CD4-positive, alpha-beta memory T cell (primary cell): ENCODE measurements around the gene MRAP. TPM values are rescaled to one million over a fixed set of nuclear protein-coding genes. Genes with fewer than 3 reads are reported as not detected.

ENCODE experiments used
- CTCF ChIA-PET: fragments of 350-600 bp; sonication (Branson Sonifier 250); formaldehyde crosslinking; loops from one replicate; lab custom pipeline; 2021; ENCODE audit warnings: inconsistent platforms; ENCODE audit not compliant: partially characterized antibody; lab: Charles Lee
- POLR2A ChIA-PET: fragments of 350-600 bp; sonication (Branson Sonifier 250); formaldehyde crosslinking; loops from one replicate; lab custom pipeline; 2021; ENCODE audit not compliant: partially characterized antibody; lab: Charles Lee
- DNase-seq, 5 donors: peaks; one replicate each; pipeline versions ENCODE4 v3.0.0 to v3.0.0-alpha.2; 2020 to 2022; ENCODE audit warnings: mixed read lengths in 1 of 5
- H3K27ac ChIP-seq: one replicate; pipeline ENCODE4 v1.7.0; 2013; ENCODE audit warnings: low read depth, low read length
- H3K27me3 ChIP-seq: 2 replicates; pipeline ENCODE4 v1.7.0; 2013; ENCODE audit warnings: mild to moderate bottlenecking, low read length, moderate library complexity; ENCODE audit not compliant: insufficient read depth
- H3K36me3 ChIP-seq: 2 replicates; pipeline ENCODE4 v1.7.0; 2013; ENCODE audit warnings: mild to moderate bottlenecking, low read length, moderate library complexity; ENCODE audit not compliant: insufficient read depth
- H3K4me1 ChIP-seq: 2 replicates; pipeline ENCODE4 v1.7.0; 2013; ENCODE audit warnings: mild to moderate bottlenecking, low read length, moderate library complexity; ENCODE audit not compliant: insufficient read depth
- H3K4me3 ChIP-seq, 2 donors: one replicate each; pipeline ENCODE4 v1.7.0; 2013; ENCODE audit warnings: low read length in 2 of 2, mild to moderate bottlenecking in 1 of 2
- H3K9me3 ChIP-seq, 2 donors: one replicate each; pipeline ENCODE4 v1.7.0; 2013; ENCODE audit warnings: low read length in 2 of 2, control low read depth in 1 of 2; ENCODE audit not compliant: control insufficient read depth in 1 of 2
- H3K27ac Mint-ChIP-seq, 7 donors: one replicate each; pipeline ENCODE4 v1.8.0; 2020 to 2021; ENCODE audit warnings: mixed read lengths in 7 of 7, mild to moderate bottlenecking in 6 of 7, inconsistent platforms in 3 of 7, moderate library complexity in 3 of 7
- H3K27me3 Mint-ChIP-seq, 2 donors: one replicate each; pipeline ENCODE4 v1.8.0; 2020 to 2021; ENCODE audit warnings: mixed read lengths in 2 of 2
- H3K36me3 Mint-ChIP-seq, 2 donors: one replicate each; pipeline ENCODE4 v1.8.0; 2020 to 2021; ENCODE audit warnings: mixed read lengths in 2 of 2, inconsistent platforms in 1 of 2, mild to moderate bottlenecking in 1 of 2
- H3K4me1 Mint-ChIP-seq, 4 donors: one replicate each; pipeline ENCODE4 v1.8.0; 2020 to 2021; ENCODE audit warnings: mixed read lengths in 4 of 4, mild to moderate bottlenecking in 1 of 4
- H3K4me3 Mint-ChIP-seq, 8 donors: one replicate each; pipeline ENCODE4 v1.8.0; 2020 to 2021; ENCODE audit warnings: mixed read lengths in 8 of 8, mild to moderate bottlenecking in 7 of 8, moderate library complexity in 6 of 8, inconsistent platforms in 3 of 8
- H3K9me3 Mint-ChIP-seq, 8 donors: one replicate each; pipeline ENCODE4 v1.8.0; 2020 to 2021; ENCODE audit warnings: mixed read lengths in 8 of 8, mild to moderate bottlenecking in 5 of 8, inconsistent platforms in 3 of 8, moderate library complexity in 1 of 8
- intact Hi-C: fragments of 100-400 bp; cut with micrococcal nuclease; formaldehyde crosslinking; loops from one replicate; pipeline ENCODE4 v1.15.1; 2023
- polyA plus RNA-seq, 2 donors: library from polyadenylated mRNA; unstranded; fragments of 300-500 nt; fragmentation: Illumina TruSeq; gene quantifications; one replicate each; pipeline ENCODE4 v1.2.3, GENCODE V29; 2021
- total RNA-seq, 2 experiments: library from RNA; stranded (reverse); gene quantifications; one replicate each; pipeline ENCODE4 v1.2.3, GENCODE V29; 2021

MRAP gene
- total and polyA plus RNA-seq, 4 experiments from 2014 or later = not detected

- intact Hi-C loops = no loop called here
- peaks cover 80 to 83% of the 10 kb centered on the region in 2 donors for H3K36me3 Mint-ChIP-seq
- Histone ChIP-seq H3K36me3 (peaks cover 39% of the 10 kb centered on the region), H3K27me3 (no peaks in the 10 kb centered on the region), H3K27ac (no peak overlapping the region), H3K4me3 (no peak overlapping the region), H3K9me3 (no peaks in the 10 kb centered on the region), H3K4me1 (no peaks in the 10 kb centered on the region)
- H3K27me3 Mint-ChIP-seq = no peaks in the 10 kb centered on the region
- POLR2A ChIA-PET = no interaction called here
- no peak overlapping the region for H3K4me3 Mint-ChIP-seq
- CTCF ChIA-PET = interaction anchor here (1.8 kb wide), 1 partner anchor 272 kb away, joined by 6 read pairs; no protein-coding TSS in a partner anchor
- H3K9me3 Mint-ChIP-seq = peaks cover 0 to 2% (median 0%) of the 10 kb centered on the region in 8 donors
- peak overlapping the region in 1 of 7 donors; percentile 25 for H3K27ac Mint-ChIP-seq
- DNase-seq = no peak
- peaks cover 0 to 1% (median 0%) of the 10 kb centered on the region in 4 donors for H3K4me1 Mint-ChIP-seq
Observed at GRCh38 chr21:32329776-32330175, 31.1 kb downstream of the MRAP start.

GRCh38 chr21:32330784-32331311, 32.2 kb downstream of the MRAP start:
- Histone ChIP-seq H3K36me3 (peaks cover 28% of the 10 kb centered on the region), H3K4me3 (no peak overlapping the region), H3K9me3 (no peaks in the 10 kb centered on the region), H3K4me1 (no peaks in the 10 kb centered on the region), H3K27me3 (no peaks in the 10 kb centered on the region), H3K27ac (no peak overlapping the region)
- H3K9me3 Mint-ChIP-seq = peaks cover 0 to 2% (median 0%) of the 10 kb centered on the region in 8 donors
- H3K4me1 Mint-ChIP-seq = peaks cover 0 to 3% (median 0%) of the 10 kb centered on the region in 4 donors
- no peaks in the 10 kb centered on the region for H3K27me3 Mint-ChIP-seq
- POLR2A ChIA-PET = no interaction called here
- no peak for DNase-seq
- CTCF ChIA-PET = no interaction called here
- H3K36me3 Mint-ChIP-seq = peaks cover 82 to 84% of the 10 kb centered on the region in 2 donors
- intact Hi-C loops = no loop called here
- peak overlapping the region in 1 of 8 donors; percentile 39 for H3K4me3 Mint-ChIP-seq
- H3K27ac Mint-ChIP-seq = no peak overlapping the region

- Histone ChIP-seq H3K27me3 (no peaks in the 10 kb centered on the region), H3K4me3 (no peak overlapping the region), H3K9me3 (no peaks in the 10 kb centered on the region), H3K4me1 (no peaks in the 10 kb centered on the region), H3K36me3 (peaks cover 28% of the 10 kb centered on the region), H3K27ac (no peak overlapping the region)
- no peaks in the 10 kb centered on the region for H3K27me3 Mint-ChIP-seq
- CTCF ChIA-PET = no interaction called here
- no peak overlapping the region for H3K27ac Mint-ChIP-seq
- no peak for DNase-seq
- H3K36me3 Mint-ChIP-seq = peaks cover 82 to 84% of the 10 kb centered on the region in 2 donors
- H3K4me1 Mint-ChIP-seq = peaks cover 0 to 3% (median 0%) of the 10 kb centered on the region in 4 donors
- POLR2A ChIA-PET = no interaction called here
- H3K4me3 Mint-ChIP-seq = no peak overlapping the region
- H3K9me3 Mint-ChIP-seq = peaks cover 0 to under 1% (median 0%) of the 10 kb centered on the region in 8 donors
- intact Hi-C loops = no loop called here
Observed at GRCh38 chr21:32331444-32332305, 33.0 kb downstream of the MRAP start.

GRCh38 chr21:32332463-32332951, 33.9 kb downstream of the MRAP start:
- peaks cover 34% of the 10 kb centered on the region for H3K36me3 ChIP-seq
- no peaks in the 10 kb centered on the region for H3K9me3 Mint-ChIP-seq
- H3K4me1 ChIP-seq = no peaks in the 10 kb centered on the region
- peaks cover 0 to 3% (median 0%) of the 10 kb centered on the region in 4 donors for H3K4me1 Mint-ChIP-seq
- intact Hi-C loops = no loop called here
- peak overlapping the region in 4 of 7 donors; percentile 1 to 44 (median 36) for H3K27ac Mint-ChIP-seq
- no peak overlapping the region for H3K4me3 Mint-ChIP-seq
- H3K27me3 ChIP-seq = no peaks in the 10 kb centered on the region
- H3K27me3 Mint-ChIP-seq = no peaks in the 10 kb centered on the region
- peaks cover 79 to 87% of the 10 kb centered on the region in 2 donors for H3K36me3 Mint-ChIP-seq
- H3K4me3 ChIP-seq = no peak overlapping the region
- ChIA-PET CTCF (interaction anchor here (1.3 to 1.6 kb wide), 2 partner anchors 32 to 268 kb away, joined by 3 to 5 read pairs; no protein-coding TSS in a partner anchor), POLR2A (no interaction called here)
- H3K27ac ChIP-seq = no peak overlapping the region
- no peaks in the 10 kb centered on the region for H3K9me3 ChIP-seq
- no peak for DNase-seq

GRCh38 chr21:32333953-32334673, 35.5 kb downstream of the MRAP start:
- Mint-ChIP-seq H3K36me3 (peaks cover 77 to 89% of the 10 kb centered on the region in 2 donors), H3K4me1 (peaks cover 0 to 3% (median 0%) of the 10 kb centered on the region in 4 donors), H3K4me3 (no peak overlapping the region), H3K9me3 (no peaks in the 10 kb centered on the region), H3K27me3 (no peaks in the 10 kb centered on the region), H3K27ac (no peak overlapping the region)
- DNase-seq = no peak
- H3K27ac ChIP-seq = no peak overlapping the region
- no peaks in the 10 kb centered on the region for H3K27me3 ChIP-seq
- H3K9me3 ChIP-seq = no peaks in the 10 kb centered on the region
- CTCF ChIA-PET = interaction anchor here (1.3 to 1.6 kb wide), 2 partner anchors 30 to 267 kb away, joined by 3 to 5 read pairs; no protein-coding TSS in a partner anchor
- H3K4me3 ChIP-seq = no peak overlapping the region
- intact Hi-C loops = no loop called here
- POLR2A ChIA-PET = no interaction called here
- no peaks in the 10 kb centered on the region for H3K4me1 ChIP-seq
- peaks cover 44% of the 10 kb centered on the region for H3K36me3 ChIP-seq

- Mint-ChIP-seq H3K4me1 (peaks cover 0 to 3% (median 0%) of the 10 kb centered on the region in 4 donors), H3K9me3 (no peaks in the 10 kb centered on the region), H3K4me3 (no peak overlapping the region), H3K27ac (peak overlapping the region in 2 of 7 donors; percentile 30 to 52), H3K27me3 (no peaks in the 10 kb centered on the region), H3K36me3 (peaks cover 74 to 85% of the 10 kb centered on the region in 2 donors)
- no peak overlapping the region for H3K27ac ChIP-seq
- H3K27me3 ChIP-seq = no peaks in the 10 kb centered on the region
- ChIA-PET POLR2A (no interaction called here), CTCF (interaction anchor here (1.1 kb wide), 1 partner anchor 266 kb away, joined by 3 read pairs; no protein-coding TSS in a partner anchor)
- H3K36me3 ChIP-seq = peaks cover 44% of the 10 kb centered on the region
- intact Hi-C loops = no loop called here
- no peaks in the 10 kb centered on the region for H3K9me3 ChIP-seq
- H3K4me3 ChIP-seq = no peak overlapping the region
- no peaks in the 10 kb centered on the region for H3K4me1 ChIP-seq
- no peak for DNase-seq
Observed at GRCh38 chr21:32334980-32335531, 36.4 kb downstream of the MRAP start.
